ENCODE data around the gene DGKB.

DGKB gene

DNA sequence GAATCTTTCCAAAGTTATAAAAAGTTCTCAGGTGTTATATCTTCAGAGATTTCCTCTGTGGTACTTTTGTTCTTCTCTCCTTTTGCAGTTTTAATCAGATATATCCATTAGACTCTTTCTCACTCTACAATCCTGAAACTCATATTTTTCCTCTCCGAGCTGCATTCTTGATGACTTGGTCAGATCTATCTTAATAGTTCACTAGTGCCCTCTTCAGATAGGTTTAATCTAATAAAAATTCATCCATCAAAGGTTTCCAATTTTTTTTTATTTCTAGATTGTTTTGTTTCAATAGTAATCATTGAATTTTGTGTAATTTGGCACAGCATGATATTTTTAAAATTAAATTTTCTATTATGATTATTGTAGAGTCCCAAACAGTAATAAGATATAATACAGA, 21.8 kb upstream of the DGKB start:
- no peak for TF ChIP-seq CTCF (IDR thresholded peaks at IDR 0.05)
- no peak for DNase-seq (ENCODE audit: low spot score)
- H3K4me3 ChIP-seq: no peak overlapping the region
- no peak overlapping the region for H3K27ac ChIP-seq

DNA sequence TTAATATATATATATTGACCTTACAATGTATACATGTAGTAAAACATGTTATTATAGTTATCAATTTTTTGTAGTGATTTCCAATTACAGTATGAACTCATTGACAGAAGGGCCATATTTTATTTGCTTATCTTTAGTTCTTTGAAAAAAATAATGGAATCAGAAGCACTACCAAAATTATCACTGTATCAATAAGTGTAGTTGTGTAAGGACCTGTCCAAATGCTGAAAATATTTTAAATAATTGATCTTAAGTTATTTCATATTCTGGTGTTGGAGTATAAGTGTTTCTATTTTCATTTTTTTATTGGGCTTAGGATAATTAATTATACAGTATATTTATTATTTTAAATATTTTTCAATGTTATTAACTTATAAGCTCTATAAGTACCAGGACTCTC, 8.5 kb upstream of the DGKB start:
- TF ChIP-seq CTCF (IDR thresholded peaks at IDR 0.05): no peak
- H3K27ac ChIP-seq: no peak overlapping the region
- H3K4me3 ChIP-seq: no peak overlapping the region
- no peak for DNase-seq (ENCODE audit: low spot score)

- TF ChIP-seq CTCF (IDR thresholded peaks at IDR 0.05): no peak
- Histone ChIP-seq H3K4me3 (no peak overlapping the region), H3K27ac (no peak overlapping the region)
- DNase-seq (ENCODE audit: low spot score): no peak
These were observed 6.1 kb upstream of the DGKB start for GRCh38 chr7:14908697-14909096.

- Histone ChIP-seq H3K4me3 (no peak overlapping the region), H3K27ac (no peak overlapping the region)
- TF ChIP-seq CTCF (IDR thresholded peaks at IDR 0.05): no peak
- no peak for DNase-seq (ENCODE audit: low spot score)
These were observed 3.2 kb upstream of the DGKB start for GRCh38 chr7:14905764-14906163.

GRCh38 chr7:14900051-14900450, 2.5 kb downstream of the DGKB start:
- Histone ChIP-seq H3K4me3 (no peak overlapping the region), H3K27ac (no peak overlapping the region)
- no peak for DNase-seq (ENCODE audit: low spot score)
- TF ChIP-seq CTCF (IDR thresholded peaks at IDR 0.05): no peak

DNA sequence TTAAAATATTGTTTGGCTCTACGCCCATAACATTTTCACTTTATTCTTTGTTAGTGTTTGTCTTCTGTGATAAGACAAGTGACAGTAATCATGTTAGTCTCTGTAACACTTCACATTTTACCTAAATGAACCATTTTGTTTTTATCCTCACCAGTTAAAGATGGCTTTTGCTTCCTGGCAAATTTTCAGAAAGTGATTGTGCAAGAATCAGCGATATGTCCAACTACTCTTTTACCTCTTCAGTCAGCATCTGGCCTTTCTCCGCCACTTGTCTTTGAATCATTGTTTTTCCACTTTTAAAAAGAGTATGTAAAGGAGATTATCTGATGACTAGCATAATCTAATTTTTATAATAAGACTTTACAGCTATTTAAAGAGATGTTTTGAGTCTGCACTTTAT, 3.5 kb downstream of the DGKB start:
- H3K4me3 ChIP-seq: no peak overlapping the region
- TF ChIP-seq CTCF (IDR thresholded peaks at IDR 0.05): no peak
- no peak for DNase-seq (ENCODE audit: low spot score)
- no peak overlapping the region for H3K27ac ChIP-seq

DNA sequence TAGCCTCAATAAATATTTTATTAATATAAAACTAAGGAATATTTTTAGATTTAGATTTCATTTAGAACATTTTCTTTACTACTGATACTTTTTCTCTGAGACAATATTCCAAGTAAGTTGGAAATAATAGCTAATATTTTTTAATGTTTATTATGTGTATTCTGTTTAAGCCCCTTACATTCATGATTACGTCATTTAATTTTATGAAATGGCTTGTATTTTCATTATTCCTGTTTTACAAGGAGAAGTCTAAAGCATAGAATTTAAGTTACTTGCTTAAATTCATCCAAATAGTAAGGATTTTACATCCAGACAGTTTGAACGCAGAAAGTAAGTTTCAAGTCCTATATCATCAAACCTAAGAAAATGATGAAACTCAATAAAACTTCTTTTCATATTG, 6.1 kb downstream of the DGKB start:
- TF ChIP-seq CTCF (IDR thresholded peaks at IDR 0.05): no peak

More for the DNA sequence above, 6.1 kb downstream of the DGKB start:
- DNase-seq (ENCODE audit: low spot score): no peak
- no peak overlapping the region for H3K4me3 ChIP-seq
- no peak overlapping the region for H3K27ac ChIP-seq
